GM19397 (cell line): ENCODE data around the gene ZSCAN31.
"Not testable (repeated sequence)": the region's sequence is repeated elsewhere in the genome, so short reads cannot be mapped to it uniquely, and the experiment has no call there.

Source experiments
- ATAC-seq: cut with Tn5 transposase; IDR thresholded peaks from one replicate; pipeline ENCODE4 v1.9.1; 2021; ENCODE audit warnings: mild to moderate bottlenecking, moderate library complexity; ENCODE audit not compliant: unreplicated experiment

Gene ZSCAN31

DNA sequence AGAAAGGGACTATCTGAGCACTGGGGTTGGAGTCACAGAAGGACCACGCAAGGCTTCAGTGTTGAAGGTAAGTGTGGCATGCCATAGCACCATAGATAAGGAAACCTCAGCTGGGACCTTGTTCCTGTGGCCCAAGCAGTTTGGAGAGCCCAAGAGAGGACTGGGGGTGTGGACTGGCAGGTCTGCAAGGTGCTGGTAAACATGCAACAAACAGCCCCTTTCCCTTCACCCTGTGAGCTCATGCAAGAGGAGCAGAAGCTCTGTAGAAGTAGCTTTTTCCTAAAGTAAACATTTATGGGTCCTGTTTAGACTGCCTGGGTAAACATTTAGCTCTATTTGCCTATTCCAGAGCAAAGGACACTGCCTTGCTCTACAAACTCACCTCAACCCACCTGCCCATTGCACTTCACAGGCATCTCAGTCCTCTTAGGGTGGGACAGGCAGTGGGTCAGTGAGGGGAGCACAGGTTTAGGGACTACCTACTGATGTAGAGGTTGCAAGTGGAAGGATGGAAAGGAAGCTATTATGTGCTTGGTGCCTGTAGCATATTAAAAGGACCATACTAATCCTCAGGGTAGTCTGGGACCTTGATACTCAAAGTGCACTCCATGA is 12.0 kb downstream of the ZSCAN31 start:
- no peak for ATAC-seq

DNA sequence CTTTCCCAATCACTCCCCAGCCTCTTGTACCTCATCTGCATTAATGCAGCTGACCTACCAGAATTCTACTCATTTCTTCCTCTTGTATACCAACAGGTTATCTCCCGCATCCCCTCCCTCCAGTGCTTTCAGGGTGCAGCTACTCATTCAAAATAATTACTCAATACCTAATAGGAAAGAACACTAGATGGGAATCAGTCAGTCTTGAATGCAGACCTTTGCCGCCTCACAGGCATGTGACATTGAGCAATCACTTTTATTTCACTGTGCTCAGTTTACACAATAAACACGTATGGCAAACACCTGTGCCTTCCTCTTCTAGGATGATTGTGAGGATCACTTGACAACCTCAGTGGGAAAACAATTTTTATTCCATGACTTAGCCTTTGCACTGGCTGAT is 13.3 kb downstream of the ZSCAN31 start:
- ATAC-seq: no peak

DNA sequence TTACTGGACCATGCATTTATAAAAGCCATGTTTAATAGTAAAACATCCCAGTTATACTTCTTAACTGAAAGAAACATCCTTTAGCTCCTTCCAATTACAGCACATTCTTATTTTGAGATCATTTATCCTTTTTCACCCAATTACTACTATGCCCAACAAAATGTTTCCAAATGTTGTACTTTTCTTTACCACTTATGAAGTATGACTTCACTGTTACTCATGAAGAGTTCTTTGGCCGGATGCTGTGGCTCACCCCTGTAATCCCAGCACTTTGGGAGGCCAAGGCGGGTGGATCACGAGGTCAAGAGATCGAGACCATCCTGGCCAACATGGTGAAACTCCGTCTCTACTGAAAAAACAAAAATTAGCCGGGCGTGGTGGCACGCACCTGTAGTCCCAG is 18.1 kb downstream of the ZSCAN31 start:
- not testable (repeated sequence) for ATAC-seq

DNA sequence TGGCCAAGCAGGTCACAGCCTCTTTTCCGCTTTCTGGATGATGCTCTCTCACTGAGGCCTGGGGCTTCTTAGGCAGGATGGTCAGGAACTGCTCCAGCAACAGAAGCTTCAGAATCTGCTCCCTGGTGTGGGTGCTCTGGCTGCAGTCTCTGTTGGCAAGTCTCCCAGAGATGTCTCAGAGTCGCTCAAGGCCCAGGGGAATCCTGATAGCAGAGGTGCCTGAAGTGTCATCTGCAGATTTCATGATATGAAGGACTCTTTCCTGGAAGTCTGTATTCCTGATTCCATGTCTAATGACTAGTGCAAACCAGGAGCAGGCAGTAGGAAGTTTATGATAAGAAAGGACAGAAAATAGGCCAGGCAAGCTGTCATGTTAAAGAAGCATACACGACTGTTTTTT is 20.3 kb downstream of the ZSCAN31 start:
- ATAC-seq: no peak

DNA sequence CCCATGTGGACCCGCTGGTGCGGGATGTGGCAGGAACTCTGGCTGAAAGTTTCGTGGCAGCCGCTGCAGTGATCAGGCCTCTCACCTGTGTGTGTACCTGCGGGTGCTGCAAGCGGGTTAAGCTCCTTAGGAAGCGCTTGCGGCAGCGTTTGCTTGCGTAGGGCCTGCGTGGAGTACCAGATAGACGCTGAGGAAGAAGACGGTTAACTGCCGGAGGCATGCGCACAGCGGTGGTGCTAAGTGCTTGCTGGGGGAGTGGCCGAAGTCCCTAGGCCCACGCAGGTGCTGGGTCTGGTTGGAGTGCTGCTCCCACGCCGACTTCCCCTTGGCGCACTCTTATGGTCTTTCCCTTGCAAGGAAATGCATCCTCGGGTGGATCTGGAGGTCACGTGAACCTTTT is 23.0 kb downstream of the ZSCAN31 start:
- no peak for ATAC-seq

DNA sequence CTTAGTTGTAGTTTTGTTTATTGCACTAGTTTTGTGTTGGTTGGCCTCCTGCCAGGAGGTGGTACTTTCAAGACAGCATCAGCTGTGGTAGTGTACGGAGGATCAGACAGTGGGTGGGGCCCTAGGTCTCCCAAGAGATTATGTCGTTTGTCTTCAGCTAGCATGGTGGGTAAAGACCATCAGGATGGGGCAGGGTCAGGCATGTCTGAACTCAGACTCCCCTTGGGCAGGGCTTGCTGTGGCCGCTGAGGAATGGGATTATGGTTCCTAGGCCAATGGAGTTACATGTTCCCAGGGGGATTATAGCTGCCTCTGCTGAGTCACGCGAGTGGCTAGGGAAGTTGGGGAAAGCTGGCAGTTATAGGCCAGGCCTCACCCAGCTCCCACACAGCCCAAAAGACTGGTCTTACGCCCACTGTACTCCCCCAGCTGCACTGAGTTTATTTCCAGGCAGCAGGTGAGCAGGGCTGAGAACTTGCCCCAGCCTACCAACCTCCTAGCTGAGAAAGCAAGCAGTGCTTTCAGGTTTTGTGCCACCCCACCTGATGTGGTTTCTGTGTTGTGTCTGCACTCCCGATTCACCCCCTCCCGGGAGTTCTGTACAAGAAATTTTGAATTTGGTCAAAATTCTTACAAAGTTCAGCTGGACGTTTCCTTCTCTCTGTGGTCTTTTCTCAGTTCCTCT is 24.7 kb downstream of the ZSCAN31 start:
- ATAC-seq: no peak

DNA sequence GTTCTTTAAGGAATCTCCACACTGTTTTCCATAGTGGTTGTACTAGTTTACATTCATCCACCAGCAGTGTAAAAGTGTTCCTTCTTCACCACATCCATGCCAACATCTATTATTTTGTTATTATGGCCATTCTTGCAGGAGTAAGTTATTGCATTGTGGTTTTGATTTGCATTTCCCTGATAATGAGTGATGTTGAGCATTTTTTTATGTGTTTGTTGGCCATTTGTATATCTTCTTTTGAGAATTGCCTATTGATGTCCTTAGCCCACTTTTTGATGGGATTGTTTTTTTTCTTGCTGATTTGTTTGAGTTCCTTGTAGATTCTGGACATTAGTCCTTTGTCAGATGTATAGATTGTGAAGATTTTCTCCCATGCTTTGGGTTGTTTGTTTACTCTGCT is 29.6 kb downstream of the ZSCAN31 start:
- not testable (repeated sequence) for ATAC-seq

DNA sequence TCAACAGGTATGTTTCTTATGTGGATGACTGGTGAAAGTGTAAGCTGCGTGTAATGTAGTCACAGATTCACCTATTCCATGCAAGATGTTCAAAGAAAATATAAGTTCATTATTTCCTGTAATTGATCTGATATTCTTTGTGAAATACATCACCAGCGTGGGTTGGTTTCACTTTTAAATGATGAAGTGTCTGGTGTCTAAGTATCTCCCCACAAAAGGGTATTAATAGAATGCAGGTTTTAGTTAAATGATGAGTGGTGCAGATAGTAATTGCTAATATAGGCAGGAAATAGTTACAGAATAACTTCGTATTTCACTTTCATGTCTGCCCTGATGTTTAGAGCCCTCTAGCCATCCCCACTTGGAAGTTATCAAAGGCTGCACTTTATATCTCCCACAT is 32.4 kb downstream of the ZSCAN31 start:
- peak; percentile 74 for ATAC-seq

DNA sequence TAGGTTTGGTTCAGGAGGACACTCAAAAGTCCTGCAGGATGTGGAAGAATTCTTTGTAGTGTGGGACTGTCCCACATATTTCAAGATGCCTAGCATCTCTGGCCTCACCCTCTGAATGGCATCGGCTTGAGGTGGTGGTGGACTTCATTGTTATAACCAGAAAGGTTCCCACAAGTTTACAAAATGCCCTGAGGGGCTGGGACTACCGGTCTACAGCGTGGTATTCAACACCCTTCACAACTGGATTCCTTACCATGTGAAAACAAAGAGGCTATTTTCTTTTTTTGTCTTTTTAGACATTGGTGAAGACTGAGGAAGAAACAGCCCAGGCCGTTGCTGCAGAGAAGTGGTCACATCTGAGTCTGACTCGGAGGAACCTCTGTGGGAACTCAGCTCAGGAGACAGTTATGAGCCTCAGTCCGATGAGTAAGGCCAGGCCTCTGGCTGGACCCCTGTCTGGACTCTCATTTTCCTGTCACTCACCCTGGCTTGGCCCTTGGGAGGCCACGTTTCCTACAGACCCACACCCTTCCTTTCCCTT is 39.4 kb downstream of the ZSCAN31 start:
- no peak for ATAC-seq

DNA sequence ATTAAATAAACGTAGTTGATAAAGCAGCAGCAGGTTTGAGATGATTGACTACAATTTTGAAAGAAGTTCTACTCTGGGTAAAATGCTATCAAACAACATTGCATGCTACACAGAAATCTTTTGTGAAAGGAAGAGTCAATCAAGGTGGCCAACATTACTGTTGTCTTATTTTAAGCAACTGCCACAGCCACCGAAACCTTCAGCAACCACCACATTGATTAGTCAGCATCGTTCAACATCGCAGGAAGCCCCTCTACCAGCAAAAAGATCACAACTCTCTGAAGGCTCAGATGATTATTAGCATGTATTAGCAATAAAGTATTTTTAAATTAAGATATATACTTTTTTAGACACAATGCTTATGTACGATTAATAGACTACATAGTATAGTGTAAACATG is 40.6 kb downstream of the ZSCAN31 start:
- ATAC-seq: no peak

DNA sequence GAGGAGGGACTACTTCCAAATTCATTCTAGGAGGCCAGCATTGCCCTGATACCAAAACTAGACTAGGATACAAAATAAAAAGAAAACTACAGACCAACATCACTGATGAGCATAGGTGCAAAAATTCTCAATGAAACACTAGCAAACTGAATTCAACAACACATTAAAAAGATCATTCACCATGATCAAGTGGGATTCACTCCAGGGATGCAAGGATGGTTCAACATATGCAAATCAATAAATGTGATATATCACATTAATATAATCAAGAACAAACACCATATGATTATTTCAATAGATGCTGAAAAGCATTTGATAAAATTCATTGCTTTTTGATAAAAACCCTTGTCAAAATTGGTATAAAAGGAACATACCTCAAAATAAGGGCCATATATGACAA is 44.4 kb downstream of the ZSCAN31 start:
- no peak for ATAC-seq

DNA sequence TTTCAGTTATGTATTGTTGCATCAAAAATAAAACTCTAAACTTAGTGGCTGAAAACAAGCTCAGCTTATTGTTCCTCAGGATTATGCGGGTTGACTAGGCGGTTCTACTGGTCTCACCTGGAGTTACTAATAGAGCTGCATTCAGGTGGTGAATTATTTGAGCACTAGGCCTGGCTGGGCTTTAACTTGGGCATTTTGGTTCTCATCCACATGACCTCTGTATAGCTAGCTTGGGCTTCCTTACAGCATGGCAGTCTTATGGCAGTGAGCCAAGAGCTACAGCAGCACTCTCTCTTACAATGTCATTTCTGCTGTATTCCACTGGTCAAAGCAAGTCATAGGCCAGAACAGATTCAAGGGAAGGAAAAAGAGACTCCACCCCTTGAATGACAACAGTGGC is 53.0 kb downstream of the ZSCAN31 start:
- no peak for ATAC-seq

DNA sequence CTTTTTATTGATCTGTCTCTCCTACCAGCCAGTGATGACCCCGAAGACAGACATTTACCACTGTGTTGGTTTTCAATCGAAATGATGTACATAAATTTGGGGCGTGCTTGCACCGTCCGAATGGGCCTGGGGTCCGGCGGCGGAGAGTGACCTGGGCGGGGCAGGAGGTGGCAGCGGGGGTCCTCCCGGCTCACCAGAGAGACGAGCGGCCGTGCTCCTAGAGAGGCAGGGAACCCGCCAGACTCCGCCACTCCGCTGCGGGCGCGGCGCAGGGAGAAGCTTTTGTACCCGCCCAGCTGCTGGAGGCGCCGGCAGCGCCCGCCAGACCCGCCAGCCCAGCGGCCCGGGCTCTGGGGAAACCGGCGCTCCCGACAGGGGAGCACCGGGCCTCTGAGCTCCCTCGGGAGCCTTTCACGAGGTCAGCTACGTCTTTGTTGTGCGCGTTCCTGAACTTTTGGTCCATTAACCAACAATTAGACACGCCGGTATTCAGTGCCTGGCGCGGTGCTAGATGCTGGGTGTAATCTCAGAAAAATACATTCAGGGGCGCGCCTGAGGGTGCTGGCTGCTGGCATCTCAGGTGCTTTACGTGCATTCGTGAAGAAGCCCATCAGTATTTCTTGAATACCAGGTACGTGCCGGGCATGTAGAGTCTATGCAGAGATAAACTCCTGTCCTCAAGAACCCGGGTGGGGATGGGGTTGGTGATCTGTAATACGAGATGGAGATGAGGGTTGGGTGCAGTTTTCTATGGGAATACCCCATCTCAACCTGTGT is 54.5 kb downstream of the ZSCAN31 start, which contains the start of gene PGBD1:
Gene PGBD1 (plus strand): TSS at position 285 of the 777 bp plus-strand sequence. CDS start 2,242 bp downstream, outside the sequence.
- peak; percentile 78 for ATAC-seq

DNA sequence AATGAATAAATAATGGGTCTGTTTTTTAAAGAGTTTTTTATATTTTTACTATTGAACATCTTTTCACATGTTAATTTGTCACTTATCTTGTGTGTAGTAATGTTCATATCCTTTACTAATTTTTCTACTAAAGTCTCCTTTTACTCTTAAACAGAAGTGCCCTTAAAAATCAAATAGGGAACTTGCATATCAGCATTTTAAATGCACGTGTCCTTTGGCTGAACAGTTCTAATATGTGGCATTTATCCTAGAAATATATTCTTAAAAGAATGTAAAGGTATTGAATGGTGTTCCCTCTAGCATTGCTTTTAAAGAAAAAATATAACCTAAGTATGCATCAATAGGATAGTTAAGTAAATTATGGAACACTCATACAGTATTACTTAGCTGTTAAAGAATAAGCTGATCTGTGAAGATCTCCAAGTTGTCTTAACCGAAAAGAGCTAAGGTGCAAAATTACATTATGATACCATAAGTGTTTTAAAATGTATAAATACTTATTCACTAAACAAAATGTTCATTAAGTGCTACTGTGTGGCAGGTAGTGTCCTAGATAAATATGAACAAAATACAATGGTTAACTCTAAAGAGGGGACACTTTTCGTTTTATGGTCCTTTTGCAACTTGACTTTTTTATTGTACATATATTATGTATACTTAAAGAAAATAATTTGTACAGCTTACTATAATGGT is 55.2 kb downstream of the ZSCAN31 start:
- ATAC-seq: no peak

DNA sequence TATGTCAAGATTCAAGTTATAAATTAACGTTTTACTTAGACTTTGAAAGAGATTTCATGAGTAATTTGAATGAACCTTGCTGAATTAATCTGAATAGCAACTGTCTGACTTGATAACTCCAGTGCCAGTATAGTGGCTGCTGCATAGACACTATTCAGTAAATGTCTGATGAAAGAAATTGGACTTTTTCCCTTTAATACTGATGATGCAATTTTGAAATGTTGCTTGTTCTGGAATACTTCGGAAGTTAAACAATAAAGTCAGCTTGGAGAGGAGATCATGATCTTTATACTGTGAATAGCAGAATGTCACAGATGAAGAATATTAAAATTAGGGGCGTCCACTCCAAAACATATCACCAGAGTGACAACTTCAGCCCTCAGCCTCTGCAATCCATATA is 58.2 kb downstream of the ZSCAN31 start:
- no peak for ATAC-seq

DNA sequence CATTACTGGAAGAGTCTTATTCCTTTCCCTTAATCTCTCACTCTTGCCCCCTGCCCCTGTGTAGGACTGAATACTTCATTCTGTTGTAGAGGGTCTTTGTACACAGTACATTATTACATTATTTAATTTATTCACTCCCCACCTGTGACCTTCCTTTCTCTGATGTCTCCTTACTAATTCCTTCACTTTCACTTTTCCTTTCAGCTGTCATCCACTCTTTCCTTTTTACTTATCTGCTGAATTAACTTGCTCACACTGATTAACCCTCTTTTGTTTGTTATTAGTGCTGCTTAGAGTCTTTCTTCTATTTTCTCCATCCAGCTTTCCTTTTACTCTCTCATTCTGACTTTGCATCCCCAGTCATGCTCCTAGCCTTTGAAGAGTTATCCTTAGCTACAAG is 61.1 kb downstream of the ZSCAN31 start:
- no peak for ATAC-seq
